Measurements from ENCODE around the gene CHIC2. TPM values are rescaled to one million over a fixed set of nuclear protein-coding genes. Genes with fewer than 3 reads are reported as not detected.
A peak's percentile ranks its signal among the peaks of the same experiment; 100 is the strongest.
"Not testable (repeated sequence)": the region's sequence is repeated elsewhere in the genome, so short reads cannot be mapped to it uniquely, and the experiment has no call there.

The CHIC2 gene
- total RNA-seq, 1 experiment from 2014 or later, result 11.0 TPM

GRCh38 chr4:54025582-54025981, 38.8 kb downstream of the CHIC2 start:
- no peak for TF ChIP-seq ETV6 (CRISPR knock-in tag; IDR thresholded peaks at IDR 0.05)
- TF ChIP-seq ZNF121 (CRISPR knock-in tag; IDR thresholded peaks at IDR 0.05), result peak; percentile 93
- H3K27me3 Mint-ChIP-seq (ENCODE audit: low read depth), result no peaks in the 10 kb centered on the region
- ATAC-seq (no peak), DNase-seq (ENCODE audit: low spot score) (no peak)
- peaks cover 3% of the 10 kb centered on the region; the same call in 1 of the 2 replicates for H3K9me3 Mint-ChIP-seq
- POLR2A ChIA-PET, result no interaction called here
- peaks cover 44% of the 10 kb centered on the region for H3K4me1 Mint-ChIP-seq
- CTCF ChIA-PET, result interaction anchor here (0.9 kb wide), 1 partner anchor 65 kb away, joined by 3 read pairs; no protein-coding TSS in a partner anchor
- no peak overlapping the region for H3K27ac Mint-ChIP-seq
- peaks cover 5% of the 10 kb centered on the region for H3K36me3 Mint-ChIP-seq
- no peak overlapping the region for H3K4me3 Mint-ChIP-seq

- H3K4me1 Mint-ChIP-seq, result peaks cover 26% of the 10 kb centered on the region
- H3K9me3 Mint-ChIP-seq; H3K27me3 Mint-ChIP-seq (ENCODE audit: low read depth); CTCF ChIA-PET; H3K4me3 Mint-ChIP-seq; DNase-seq (ENCODE audit: low spot score); ATAC-seq; H3K27ac Mint-ChIP-seq; H3K36me3 Mint-ChIP-seq; POLR2A ChIA-PET: not testable (repeated sequence)
Observed at GRCh38 chr4:54023019-54023418, 41.4 kb downstream of the CHIC2 start.

GRCh38 chr4:54017974-54018373, 46.4 kb downstream of the CHIC2 start:
- DNase-seq (ENCODE audit: low spot score) (no peak), ATAC-seq (no peak)
- Mint-ChIP-seq H3K9me3 (no peaks in the 10 kb centered on the region), H3K27ac (no peak overlapping the region), H3K4me3 (no peak overlapping the region), H3K27me3 (ENCODE audit: low read depth) (no peaks in the 10 kb centered on the region), H3K36me3 (no peaks in the 10 kb centered on the region), H3K4me1 (peaks cover 45% of the 10 kb centered on the region)
- ChIA-PET CTCF (interaction anchor here (1.0 to 1.6 kb wide), 2 partner anchors 71 to 88 kb away, joined by 3 to 5 read pairs; no protein-coding TSS in a partner anchor), POLR2A (no interaction called here)
- TF ChIP-seq MAX (CRISPR knock-in tag; IDR thresholded peaks at IDR 0.05), result no peak
- no peak for TF ChIP-seq CDX4 (CRISPR knock-in tag; IDR thresholded peaks at IDR 0.05; ENCODE audit: borderline replicate concordance)
- no peak for TF ChIP-seq SOX15 (CRISPR knock-in tag; IDR thresholded peaks at IDR 0.05)
- no peak for TF ChIP-seq ATF1 (CRISPR knock-in tag; IDR thresholded peaks at IDR 0.05)
- TF ChIP-seq ZNF396 (CRISPR knock-in tag; IDR thresholded peaks at IDR 0.05; ENCODE audit: borderline replicate concordance), result no peak

GRCh38 chr4:54017308-54017707, 47.1 kb downstream of the CHIC2 start:
- no peaks in the 10 kb centered on the region for H3K9me3 Mint-ChIP-seq
- H3K36me3 Mint-ChIP-seq, result no peaks in the 10 kb centered on the region
- H3K4me3 Mint-ChIP-seq, result no peak overlapping the region
- DNase-seq (ENCODE audit: low spot score), result no peak
- H3K4me1 Mint-ChIP-seq, result peaks cover 51% of the 10 kb centered on the region
- ChIA-PET CTCF (interaction anchor here (1.0 to 1.6 kb wide), 4 partner anchors 56 to 215 kb away, joined by 3 to 5 read pairs (median 3); no protein-coding TSS in a partner anchor), POLR2A (interaction anchor here (0.5 kb wide), 1 partner anchor 884 kb away, joined by 5 read pairs; no protein-coding TSS in a partner anchor)
- no peak overlapping the region for H3K27ac Mint-ChIP-seq
- H3K27me3 Mint-ChIP-seq (ENCODE audit: low read depth), result no peaks in the 10 kb centered on the region
- peak; percentile 68 for ATAC-seq
- TF ChIP-seq TEAD4 (CRISPR knock-in tag; IDR thresholded peaks at IDR 0.05) (no peak), RELA (CRISPR knock-in tag; IDR thresholded peaks at IDR 0.05; ENCODE audit: borderline replicate concordance) (no peak), AR (CRISPR knock-in tag; IDR thresholded peaks at IDR 0.05) (no peak), JUN (CRISPR knock-in tag; IDR thresholded peaks at IDR 0.05) (no peak), PREB (CRISPR knock-in tag; IDR thresholded peaks at IDR 0.05; ENCODE audit: borderline replicate concordance) (no peak), PRDM15 (CRISPR knock-in tag; IDR thresholded peaks at IDR 0.05) (no peak), NFE2L1 (CRISPR knock-in tag; IDR thresholded peaks at IDR 0.05) (no peak), CBFB (CRISPR knock-in tag; IDR thresholded peaks at IDR 0.05; ENCODE audit: low read depth) (no peak), MAX (CRISPR knock-in tag; IDR thresholded peaks at IDR 0.05) (no peak), TEAD1 (CRISPR knock-in tag; IDR thresholded peaks at IDR 0.05) (no peak), ZNF263 (CRISPR knock-in tag; IDR thresholded peaks at IDR 0.05; ENCODE audit: low read depth) (no peak)

All from WTC11 (cell line).